Measurements from ENCODE around the gene GRIK2.
A peak's percentile ranks its signal among the peaks of the same experiment; 100 is the strongest.
"Not testable (repeated sequence)": the region's sequence is repeated elsewhere in the genome, so short reads cannot be mapped to it uniquely, and the experiment has no call there.

Gene GRIK2

GRCh38 chr6:101393251-101393828 is at the start of gene GRIK2:
TSS of gene GRIK2 (plus strand) at chr6:101393708.
- peak; percentile 90 for DNase-seq

GRCh38 chr6:101344885-101345284 is 48.6 kb upstream of the GRIK2 start:
- DNase-seq: no peak

- no peak for DNase-seq
Measured at GRCh38 chr6:101348816-101349215, 44.7 kb upstream of the GRIK2 start.

GRCh38 chr6:101350631-101351030 is 42.9 kb upstream of the GRIK2 start:
- DNase-seq: not testable (repeated sequence)

GRCh38 chr6:101351173-101351572 is 42.3 kb upstream of the GRIK2 start:
- no peak for DNase-seq

- DNase-seq: no peak
Measured at GRCh38 chr6:101352316-101352715, 41.2 kb upstream of the GRIK2 start.

- DNase-seq: no peak
Measured at GRCh38 chr6:101365181-101365580, 28.3 kb upstream of the GRIK2 start.

- DNase-seq: no peak
Measured at GRCh38 chr6:101379926-101380325, 13.6 kb upstream of the GRIK2 start.

- no peak for DNase-seq
Measured at GRCh38 chr6:101380897-101381630, 12.4 kb upstream of the GRIK2 start.

- not testable (repeated sequence) for DNase-seq
Measured at GRCh38 chr6:101383747-101384146, 9.8 kb upstream of the GRIK2 start.

- no peak for DNase-seq
Measured at GRCh38 chr6:101386982-101387381, 6.5 kb upstream of the GRIK2 start.

- DNase-seq: peak; percentile 85
Measured at GRCh38 chr6:101391772-101392585, 1.5 kb upstream of the GRIK2 start.

- DNase-seq: peak; percentile 95
Measured at GRCh38 chr6:101392586-101393230, 800 bp upstream of the GRIK2 start.

GRCh38 chr6:101393829-101394251 is 332 bp downstream of the GRIK2 start:
- peak; percentile 68 for DNase-seq

- DNase-seq: peak; percentile 38
Measured at GRCh38 chr6:101394936-101395335, 1.4 kb downstream of the GRIK2 start.

- peak; percentile 38 for DNase-seq
Measured at GRCh38 chr6:101395345-101395744, 1.8 kb downstream of the GRIK2 start.

- no peak for DNase-seq
Measured at GRCh38 chr6:101396548-101397173, 3.2 kb downstream of the GRIK2 start.

GRCh38 chr6:101397199-101397598 is 3.7 kb downstream of the GRIK2 start:
- peak; percentile 81 for DNase-seq

GRCh38 chr6:101398716-101399615 is 5.5 kb downstream of the GRIK2 start:
- no peak for DNase-seq

- no peak for DNase-seq
Measured at GRCh38 chr6:101399616-101400162, 6.2 kb downstream of the GRIK2 start.
